K562 (cell line): ENCODE measurements around the gene ZNF441. TPM values are rescaled to one million over a fixed set of nuclear protein-coding genes. Genes with fewer than 3 reads are reported as not detected.

Experiments used
- ATF2 ChIP-seq: sonication (generic); formaldehyde crosslinking; IDR thresholded peaks from 2 replicates; pipeline ENCODE4 v1.8.1; 2022; ENCODE audit warnings: missing genetic modification reagents
- EGR1 ChIP-seq: fragments of 450-650 bp; conservative IDR thresholded peaks from 2 replicates; pipeline ENCODE4 v1.6.1; 2017; ENCODE audit warnings: mild to moderate bottlenecking
- ETV6 ChIP-seq, 3 experiments: fragments of 150-350 bp in 1 of 3; sonication (generic) in 1 of 3; formaldehyde crosslinking in 1 of 3; IDR thresholded peaks; 2 replicates each; pipeline versions ENCODE4 v1.6.1 to v1.8.0; 2014 to 2022; ENCODE audit warnings: borderline replicate concordance in 2 of 3, low read depth in 2 of 3, antibody characterized with exemption in 1 of 3, low read length in 1 of 3, mild to moderate bottlenecking in 1 of 3, missing genetic modification reagents in 1 of 3
- MGA ChIP-seq: fragments of 450-650 bp; IDR thresholded peaks from 2 replicates; pipeline ENCODE4 v1.6.1; 2016; ENCODE audit warnings: mild to moderate bottlenecking, moderate library complexity
- MTF1 ChIP-seq: fragments of 250-450 bp; sonication (Bioruptor Pico); IDR thresholded peaks from 2 replicates; pipeline ENCODE4 v1.9.0; 2021; ENCODE audit warnings: moderate library complexity, mild to moderate bottlenecking, inconsistent platforms, borderline replicate concordance
- MXI1 ChIP-seq: IDR thresholded peaks from 2 replicates; pipeline ENCODE4 v1.6.1; 2011; ENCODE audit warnings: low read depth, mild to moderate bottlenecking, improper control_type of control experiment, low read length
- NELFE ChIP-seq: IDR thresholded peaks from 2 replicates; pipeline ENCODE4 v1.6.1; 2011; ENCODE audit warnings: mild to moderate bottlenecking; ENCODE audit not compliant: insufficient read depth, insufficient read length
- NFIC ChIP-seq: fragments of 450-650 bp; IDR thresholded peaks from 2 replicates; pipeline ENCODE4 v1.6.1; 2017; ENCODE audit warnings: mild to moderate bottlenecking, inconsistent platforms
- SOX6 ChIP-seq: fragments of 450-650 bp; IDR thresholded peaks from 2 replicates; pipeline ENCODE4 v1.6.1; 2014; ENCODE audit warnings: mild to moderate bottlenecking
- U2AF1 ChIP-seq: fragments of 200-400 bp; formaldehyde crosslinking; optimal IDR thresholded peaks from 2 replicates; pipeline ENCODE3; 2017; ENCODE audit warnings: mild to moderate bottlenecking, low read depth, low read length, moderate library complexity
- WHSC1 ChIP-seq: IDR thresholded peaks from one replicate; pipeline ENCODE4 v1.6.1; 2012; ENCODE audit warnings: low read length, control low read depth, inconsistent platforms
- ZBTB9 ChIP-seq: fragments of 450-650 bp; formaldehyde crosslinking; IDR thresholded peaks from 2 replicates; pipeline ENCODE4 v1.4.0; 2020; ENCODE audit warnings: mild to moderate bottlenecking, moderate library complexity
- ZNF239 ChIP-seq: fragments of 250-450 bp; sonication (Bioruptor Pico); IDR thresholded peaks from 2 replicates; pipeline ENCODE4 v1.4.0; 2020; ENCODE audit warnings: mild to moderate bottlenecking
- ZNF408 ChIP-seq: fragments of 250-450 bp; sonication (Bioruptor Pico); IDR thresholded peaks from 2 replicates; pipeline ENCODE4 v1.4.0; 2020; ENCODE audit warnings: low read depth, mild to moderate bottlenecking, moderate library complexity
- polyA plus RNA-seq, 8 experiments: library from polyadenylated mRNA; depleted of rRNA in 4 of 8; stranded (reverse) in 5 of 8; unstranded in 3 of 8; fragments of >200 nt; fragmentation: Nextera tagmentation in 2 of 8; fragmentation: Illumina TruSeq in 1 of 8; extraction: Ambion mirVana in 2 of 8; extraction: Trizol in 1 of 8; gene quantifications; 2 replicates each; pipeline versions ENCODE4 v1.2.1 to v1.2.3, GENCODE V29; 2011 to 2014; ENCODE audit warnings: inconsistent platforms in 1 of 8, missing spikeins in 1 of 8
- total RNA-seq, 7 experiments: library from RNA; depleted of rRNA in 6 of 7; stranded (reverse); fragments of >200 nt in 6 of 7; fragmentation: Illumina TruSeq in 2 of 7; extraction: Trizol in 2 of 7; gene quantifications; 2 replicates each; pipeline versions ENCODE4 v1.2.1 to v1.2.3, GENCODE V29; 2011 to 2021; ENCODE audit warnings: low replicate concordance in 1 of 7

Gene ZNF441
- total and polyA plus RNA-seq, 9 of the 15 experiments (the other 6 are each of a cell fraction or from before 2014, with no cell fraction given): 1.9 to 14.0 (median 7.8) TPM

- no peak for TF ChIP-seq MTF1 (CRISPR knock-in tag)
- no peak for TF ChIP-seq NELFE
- peak; percentile 60 for TF ChIP-seq EGR1
- no peak for TF ChIP-seq U2AF1
- no peak for TF ChIP-seq ETV6 (IDR thresholded peaks at IDR 0.05; ENCODE audit: borderline replicate concordance in 1 of 2, low read depth in 2 of 2, low read length in 1 of 2)
- TF ChIP-seq ETV6 (CRISPR knock-in tag; IDR thresholded peaks at IDR 0.05; ENCODE audit: borderline replicate concordance): no peak
- TF ChIP-seq ZNF408: no peak
- TF ChIP-seq SOX6: peak; percentile 8; the same call in 1 of the 2 replicates
- TF ChIP-seq WHSC1: no peak
- TF ChIP-seq ZBTB9 (CRISPR knock-in tag): no peak
- TF ChIP-seq MGA: no peak; the same call in 1 of the 2 replicates
- TF ChIP-seq MXI1: no peak
- no peak for TF ChIP-seq ZNF239 (CRISPR knock-in tag)
- no peak for TF ChIP-seq NFIC
- TF ChIP-seq ATF2: no peak
These were observed 54.8 kb downstream of the ZNF441 start (continued) for GRCh38 chr19:11821474-11822109.
